Brain pericyte (primary cell): ENCODE results near the gene ZNF587.
"Not testable (repeated sequence)": the region's sequence is repeated elsewhere in the genome, so short reads cannot be mapped to it uniquely, and the experiment has no call there.

Source experiments
- DNase-seq: peaks from one replicate; pipeline ENCODE4 v3.0.0-alpha.2; 2012; ENCODE audit warnings: low read depth, low spot score

Gene ZNF587

GRCh38 chr19:57821501-57821900, 28.2 kb upstream of the ZNF587 start:
- DNase-seq = not testable (repeated sequence)

- DNase-seq = not testable (repeated sequence)
Observed at GRCh38 chr19:57823155-57823554, 26.5 kb upstream of the ZNF587 start.

DNA sequence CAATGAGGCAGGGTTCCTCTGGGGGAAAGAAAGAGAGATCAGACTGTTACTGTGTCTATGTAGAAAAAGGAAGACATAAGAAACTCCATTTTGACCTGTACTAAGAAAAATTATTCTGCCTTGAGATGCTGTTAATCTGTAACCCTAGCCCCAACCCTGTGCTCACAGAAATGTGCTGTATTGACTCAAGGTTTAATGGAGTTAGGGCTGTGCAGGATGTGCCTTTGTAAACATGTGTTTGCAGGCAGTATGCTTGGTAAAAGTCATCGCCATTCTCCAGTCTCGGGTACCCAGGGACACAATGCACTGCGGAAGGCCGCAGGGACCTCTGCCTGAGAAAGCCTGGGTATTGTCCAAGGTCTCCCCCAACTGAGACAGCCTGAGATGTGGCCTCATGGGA, 26.1 kb upstream of the ZNF587 start:
- not testable (repeated sequence) for DNase-seq

- DNase-seq = no peak
Observed at GRCh38 chr19:57825511-57825910, 24.1 kb upstream of the ZNF587 start.

DNA sequence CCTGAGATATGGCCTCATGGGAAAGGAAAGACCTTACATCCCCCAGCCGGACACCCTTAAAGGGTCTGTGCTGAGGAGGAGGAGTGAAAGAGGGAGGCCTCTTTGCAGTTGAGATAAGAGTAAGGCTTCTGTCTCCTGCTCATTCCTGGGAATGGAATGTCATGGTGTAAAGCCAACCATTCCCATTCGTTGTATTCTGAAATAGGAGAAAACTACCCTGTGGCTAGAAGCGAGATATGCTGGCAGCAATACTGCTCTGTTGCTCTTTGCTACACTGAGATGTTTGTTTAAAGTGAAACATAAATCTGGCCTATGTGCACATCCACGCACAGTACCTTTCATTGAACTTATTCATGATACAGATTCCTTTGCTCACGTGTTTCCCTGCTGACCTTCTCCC, 20.3 kb upstream of the ZNF587 start:
- no peak for DNase-seq

DNA sequence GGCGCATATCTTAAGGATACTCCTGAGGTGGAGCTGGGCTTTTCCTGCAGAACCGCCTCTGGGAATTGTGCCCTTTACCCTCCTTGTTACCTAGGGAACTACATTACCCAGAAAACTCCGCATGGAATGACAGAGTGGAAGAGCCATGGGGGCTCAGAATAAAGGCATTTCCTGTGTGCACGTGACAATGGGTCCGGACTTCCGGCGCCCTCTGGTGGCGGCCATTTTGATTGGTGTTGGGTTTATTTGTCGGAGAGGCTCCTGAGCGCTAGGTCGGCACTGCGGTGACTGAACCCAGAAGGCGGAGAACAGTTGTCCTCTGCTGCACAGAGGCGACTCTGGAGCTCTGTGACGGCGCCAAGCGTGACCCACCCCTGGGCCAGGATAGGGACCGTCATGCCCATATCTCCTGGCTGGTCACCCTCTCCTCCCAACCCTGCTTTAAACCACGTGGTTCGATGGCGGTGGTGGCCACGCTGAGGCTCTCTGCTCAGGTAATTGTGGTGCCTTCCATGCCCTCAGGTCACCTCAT, 19.5 kb upstream of the ZNF587 start, which contains the start of gene ZNF587B:
TSS of gene ZNF587B (plus strand) at position 229 of the 532 bp plus-strand sequence. CDS start at position 459, 230 bp downstream.
- peak; percentile 40 for DNase-seq

- not testable (repeated sequence) for DNase-seq
Observed at GRCh38 chr19:57836991-57837390, 12.7 kb upstream of the ZNF587 start.

GRCh38 chr19:57838622-57839191, 11.0 kb upstream of the ZNF587 start:
- not testable (repeated sequence) for DNase-seq

DNA sequence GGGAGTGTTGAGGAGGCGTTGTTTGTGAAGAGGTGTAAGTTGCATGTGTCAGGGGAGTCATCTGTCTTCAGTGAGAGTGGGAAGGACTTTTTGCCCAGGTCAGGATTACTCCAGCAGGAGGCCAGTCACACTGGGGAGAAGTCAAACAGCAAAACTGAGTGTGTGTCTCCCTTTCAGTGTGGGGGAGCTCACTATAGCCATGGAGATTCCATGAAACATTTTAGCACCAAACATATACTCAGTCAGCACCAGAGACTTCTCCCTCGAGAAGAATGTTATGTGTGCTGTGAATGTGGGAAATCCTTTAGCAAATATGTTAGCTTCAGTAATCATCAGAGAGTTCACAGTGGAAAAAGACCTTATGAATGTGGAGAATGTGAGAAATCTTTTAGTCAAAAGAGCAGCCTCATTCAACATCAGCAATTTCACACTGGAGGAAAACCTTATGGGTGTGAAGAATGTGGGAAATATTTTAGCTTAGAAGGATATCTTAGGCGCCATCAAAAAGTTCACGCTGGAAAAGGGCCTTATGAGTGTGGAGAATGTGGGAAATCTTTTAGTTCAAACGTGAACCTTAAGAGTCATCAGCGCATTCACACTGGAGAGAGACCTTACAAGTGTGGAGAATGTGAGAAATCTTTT, 8.4 kb upstream of the ZNF587 start:
- no peak for DNase-seq

DNA sequence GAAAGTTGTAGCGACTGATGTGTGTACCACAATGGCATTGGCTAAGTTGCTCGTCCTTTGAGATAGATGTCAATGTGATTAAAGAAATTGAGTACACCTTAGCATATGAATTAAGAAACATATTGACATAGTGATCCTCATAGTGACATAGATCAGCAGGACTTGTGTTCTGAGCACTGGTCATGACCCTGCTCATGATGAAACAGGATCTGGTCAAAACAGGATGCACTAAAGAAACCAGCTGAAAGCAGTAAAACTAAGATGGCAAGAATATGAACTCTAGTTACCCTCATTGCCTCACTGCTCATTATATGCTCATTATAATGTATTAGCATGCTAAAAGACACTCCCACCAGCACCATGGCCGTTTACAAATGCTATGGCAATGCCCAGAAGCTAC, 2.5 kb upstream of the ZNF587 start:
- not testable (repeated sequence) for DNase-seq

DNA sequence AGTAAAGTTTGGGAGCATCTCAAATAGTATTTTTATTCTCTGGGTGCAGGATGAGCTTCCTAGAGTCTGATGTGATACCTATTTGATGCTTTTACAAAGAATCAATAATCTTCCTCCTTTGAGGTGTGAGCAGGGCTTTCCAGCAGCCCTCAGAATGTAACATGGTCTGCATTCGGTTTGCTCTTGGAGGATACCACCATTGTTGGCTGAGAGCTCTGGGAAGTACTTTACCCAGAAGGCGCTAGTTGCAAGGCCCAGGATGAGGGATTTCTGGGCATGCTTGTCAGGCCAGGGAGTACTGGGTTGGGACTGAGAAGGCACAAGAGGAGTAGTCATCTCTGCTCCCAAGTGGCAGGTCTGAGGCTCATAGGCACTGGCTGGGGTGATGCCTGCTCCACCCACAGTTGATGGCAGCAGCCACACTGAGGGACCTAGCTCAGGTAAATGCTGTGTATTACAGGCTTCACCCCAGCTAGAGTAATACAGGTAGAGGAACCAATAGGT, 445 bp upstream of the ZNF587 start:
- DNase-seq = not testable (repeated sequence)

DNA sequence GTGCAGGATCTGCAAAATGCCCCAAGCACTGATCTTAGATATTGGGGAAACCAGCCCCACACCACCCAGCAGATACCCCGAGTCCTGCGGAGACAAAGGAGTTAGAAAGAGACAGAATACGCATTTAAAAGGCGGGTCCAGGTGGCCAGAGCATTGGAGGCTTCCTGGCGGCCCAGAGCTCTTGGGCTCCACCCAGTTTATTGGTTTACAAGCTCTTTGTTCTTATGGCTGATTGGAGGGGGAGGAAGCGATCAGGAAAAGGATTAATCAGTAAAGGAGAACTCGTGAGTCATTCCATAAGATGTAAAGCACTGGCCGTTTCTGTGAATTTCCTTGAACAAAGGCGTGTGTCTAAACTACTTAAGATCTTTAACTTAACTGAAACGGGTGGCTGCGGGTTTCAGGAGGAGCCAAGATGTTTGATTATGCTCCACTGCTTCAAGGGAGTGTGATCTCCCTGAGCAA, 926 bp downstream of the ZNF587 start:
- DNase-seq = no peak

GRCh38 chr19:57851812-57852603, 2.3 kb downstream of the ZNF587 start:
- DNase-seq = not testable (repeated sequence)

GRCh38 chr19:57854117-57854516, 4.5 kb downstream of the ZNF587 start:
- not testable (repeated sequence) for DNase-seq

- not testable (repeated sequence) for DNase-seq
Observed at GRCh38 chr19:57862351-57862750, 12.7 kb downstream of the ZNF587 start.

DNA sequence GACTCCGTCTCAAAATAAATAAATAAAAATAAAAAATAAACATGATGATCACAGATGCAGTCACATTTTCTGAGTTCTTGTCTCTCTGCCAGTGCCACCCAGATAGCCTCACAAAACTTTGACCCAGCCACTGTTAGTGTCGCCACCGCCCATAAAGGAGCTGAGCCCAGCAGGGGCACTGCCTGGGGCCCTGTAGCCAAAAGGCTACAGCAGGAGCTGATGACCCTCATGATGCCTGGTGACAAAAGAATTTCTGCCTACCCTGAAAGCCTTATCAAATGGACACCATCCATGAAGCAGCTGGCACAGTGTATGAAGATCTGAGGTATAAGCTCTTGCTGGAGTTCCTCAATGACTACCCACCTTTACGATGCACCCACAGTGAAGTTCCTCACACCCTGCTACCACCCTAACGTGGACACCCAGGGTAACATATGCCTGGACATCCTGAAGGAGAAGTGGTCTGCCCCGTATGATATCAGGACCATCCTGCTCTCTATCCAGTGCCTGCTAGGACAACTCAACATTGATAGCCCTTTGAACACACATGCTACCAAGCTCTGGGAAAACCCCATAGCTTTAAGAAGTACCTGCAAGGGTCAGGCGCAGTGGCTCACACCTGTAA, 18.3 kb downstream of the ZNF587 start:
- DNase-seq = no peak

GRCh38 chr19:57869655-57870054, 20.0 kb downstream of the ZNF587 start:
- not testable (repeated sequence) for DNase-seq

DNA sequence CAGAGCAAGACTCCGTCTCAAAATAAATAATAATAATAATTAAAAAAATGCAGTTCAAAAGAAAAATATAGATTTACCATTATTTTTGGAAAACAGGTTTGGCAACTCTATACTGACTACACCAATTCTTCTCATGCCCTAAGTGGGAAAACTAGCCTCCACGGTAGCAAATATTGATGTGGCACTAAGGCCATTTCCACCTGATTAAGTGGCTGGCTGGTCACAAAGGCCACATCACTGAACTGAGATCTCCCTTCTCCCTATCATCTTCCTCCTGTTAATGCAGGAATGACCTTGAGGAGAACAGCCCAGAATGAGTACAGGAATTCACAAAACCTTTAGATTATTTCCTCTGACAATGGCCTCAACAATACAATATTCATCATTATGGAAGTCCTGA, 20.6 kb downstream of the ZNF587 start:
- DNase-seq = no peak

DNA sequence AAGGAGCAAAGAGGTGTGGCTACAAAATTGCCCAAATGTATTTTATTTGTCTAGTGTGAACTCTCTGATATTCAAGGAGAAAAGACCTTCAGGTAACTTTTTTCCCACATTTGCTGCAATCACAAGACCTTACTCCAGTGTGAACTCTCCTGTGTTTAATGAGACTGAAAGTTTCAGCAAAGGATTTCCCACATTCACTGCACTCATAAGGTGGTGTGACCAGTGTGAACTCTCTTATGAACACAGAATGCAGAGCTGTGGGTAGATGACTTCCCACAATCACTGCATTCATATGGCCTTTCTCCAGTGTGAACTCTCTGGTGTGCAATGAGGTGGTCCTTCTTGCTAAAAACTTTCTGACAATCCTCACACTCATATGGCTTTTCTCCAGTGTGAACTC, 22.8 kb downstream of the ZNF587 start:
- no peak for DNase-seq

GRCh38 chr19:57873883-57874799, 24.5 kb downstream of the ZNF587 start:
- not testable (repeated sequence) for DNase-seq
